ENCODE data around the gene MKS1. TPM values are rescaled to one million over a fixed set of nuclear protein-coding genes. Genes with fewer than 3 reads are reported as not detected.

Gene MKS1
- total and polyA plus RNA-seq, 2 donors (not counting 3 experiments of a cell fraction or from before 2014, with no cell fraction given), result 12.2 to 13.2 TPM

GRCh38 chr17:58202859-58203258 is 16.2 kb downstream of the MKS1 start:
- no TSS peak for BruUV-seq (replicated peaks)
- Histone ChIP-seq H3K9me3 (replicated peaks; ENCODE audit: control insufficient read depth, insufficient read depth, low read length) (no peaks in the 10 kb centered on the region), H3K9ac (replicated peaks; ENCODE audit: extremely low read depth, insufficient read depth, low read length) (no peak overlapping the region), H3K4me2 (ENCODE audit: insufficient read depth, low read length) (no peak overlapping the region), H3K27ac (ENCODE audit: insufficient read depth, low read depth, low read length) (no peak overlapping the region), H3K27me3 (ENCODE audit: control insufficient read depth in 2 of 2, insufficient read depth in 2 of 2, low read length in 2 of 2) (peaks cover 0 to 3% of the 10 kb centered on the region in 2 experiments), H2AFZ (ENCODE audit: low read depth, low read length) (no peak overlapping the region), H3K9me1 (replicated peaks; ENCODE audit: control insufficient read depth, extremely low read depth, insufficient read depth, low read length) (no peaks in the 10 kb centered on the region), H4K20me1 (replicated peaks; ENCODE audit: control insufficient read depth, extremely low read depth, insufficient read depth, low read length) (no peaks in the 10 kb centered on the region), H3K36me3 (ENCODE audit: control insufficient read depth in 2 of 2, extremely low read depth in 1 of 2, insufficient read depth in 2 of 2, low read length in 2 of 2) (peaks cover 0 to 6% of the 10 kb centered on the region in 2 experiments), H3K4me3 (replicated peaks in 1 of 3; ENCODE audit: insufficient read depth in 1 of 3, low read depth in 1 of 3, low read length in 3 of 3) (no peak overlapping the region), H3K4me1 (ENCODE audit: control insufficient read depth, extremely low read depth, insufficient read depth, low read length) (no peaks in the 10 kb centered on the region), H3K79me2 (ENCODE audit: control insufficient read depth, insufficient read depth, low read length) (no peaks in the 10 kb centered on the region)
- POLR2A ChIA-PET, result no interaction called here
- DNase-seq (ENCODE audit: low read depth, low spot score) (no peak), FAIRE-seq (no peak)
- no peak for TF ChIP-seq EZH2 (IDR thresholded peaks at IDR 0.05; ENCODE audit: borderline replicate concordance, low read depth, low read length, severe bottlenecking)
- intact Hi-C loops (cut with micrococcal nuclease), result loop anchor here (5.0 kb wide), 1 partner anchor 44 kb away; no protein-coding TSS in a partner anchor
- CTCF ChIA-PET, result no interaction called here
- dilution Hi-C loops (cut with MboI; ENCODE audit: extremely low pct_ligation_motif_present, low sequenced_read_pairs), result no loop called here

GRCh38 chr17:58200024-58200633 is 18.9 kb downstream of the MKS1 start:
- intact Hi-C loops (cut with micrococcal nuclease), result loop anchor here (1.0 to 5.0 kb wide), 2 partner anchors 47 to 247 kb away; no protein-coding TSS in a partner anchor
- peak; percentile 43 for DNase-seq (ENCODE audit: low read depth, low spot score)
- H3K4me3 ChIP-seq (replicated peaks in 1 of 3; ENCODE audit: insufficient read depth in 1 of 3, low read depth in 1 of 3, low read length in 3 of 3), result no peak overlapping the region
- no peaks in the 10 kb centered on the region for H3K9me3 ChIP-seq (replicated peaks; ENCODE audit: control insufficient read depth, insufficient read depth, low read length)
- FAIRE-seq, result peak; percentile 4
- H3K79me2 ChIP-seq (ENCODE audit: control insufficient read depth, insufficient read depth, low read length), result no peaks in the 10 kb centered on the region
- CTCF ChIA-PET, result interaction anchor here (0.6 to 3.3 kb wide), 17 partner anchors 10 to 250 kb away, joined by 3 to 21 read pairs (median 5); partner anchors contain the start of genes MKS1 and RNF43
- H3K4me2 ChIP-seq (ENCODE audit: insufficient read depth, low read length), result no peak overlapping the region
- no peak overlapping the region for H2AFZ ChIP-seq (ENCODE audit: low read depth, low read length)
- H3K36me3 ChIP-seq (ENCODE audit: control insufficient read depth in 2 of 2, extremely low read depth in 1 of 2, insufficient read depth in 2 of 2, low read length in 2 of 2), result no peaks in the 10 kb centered on the region
- dilution Hi-C loops (cut with MboI; ENCODE audit: extremely low pct_ligation_motif_present, low sequenced_read_pairs), result no loop called here
- H3K27me3 ChIP-seq (ENCODE audit: control insufficient read depth in 2 of 2, insufficient read depth in 2 of 2, low read length in 2 of 2), result peaks cover 0 to 3% of the 10 kb centered on the region in 2 experiments
- no peaks in the 10 kb centered on the region for H4K20me1 ChIP-seq (replicated peaks; ENCODE audit: control insufficient read depth, extremely low read depth, insufficient read depth, low read length)
- H3K27ac ChIP-seq (ENCODE audit: insufficient read depth, low read depth, low read length), result no peak overlapping the region
- H3K4me1 ChIP-seq (ENCODE audit: control insufficient read depth, extremely low read depth, insufficient read depth, low read length), result no peaks in the 10 kb centered on the region
- H3K9ac ChIP-seq (replicated peaks; ENCODE audit: extremely low read depth, insufficient read depth, low read length), result no peak overlapping the region
- POLR2A ChIA-PET, result no interaction called here
- H3K9me1 ChIP-seq (replicated peaks; ENCODE audit: control insufficient read depth, extremely low read depth, insufficient read depth, low read length), result no peaks in the 10 kb centered on the region
- no TSS peak for BruUV-seq (replicated peaks)
- TF ChIP-seq MAX (IDR thresholded peaks at IDR 0.05; ENCODE audit: insufficient read depth, insufficient read length) (no peak), CTCF (IDR thresholded peaks at IDR 0.05; ENCODE audit: extremely low read depth in 1 of 2, insufficient read depth in 1 of 2, low read depth in 1 of 2, low read length in 2 of 2) (peak; percentile 65 to 75)
